Measurements from ENCODE around the gene PAM. TPM values are rescaled to one million over a fixed set of nuclear protein-coding genes. Genes with fewer than 3 reads are reported as not detected.

Gene PAM
- total and polyA plus RNA-seq, 8 donors: 27.4 to 322 (median 93.9) TPM

- H3K4me3 ChIP-seq: no peak overlapping the region
- no peak overlapping the region for H3K27ac ChIP-seq
- no peaks in the 10 kb centered on the region for H3K27me3 ChIP-seq
- TF ChIP-seq POLR2A (IDR thresholded peaks at IDR 0.05) (no peak), EP300 (IDR thresholded peaks at IDR 0.05) (no peak), POLR2AphosphoS5 (IDR thresholded peaks at IDR 0.05) (no peak)
- TF ChIP-seq, protein P1, sequence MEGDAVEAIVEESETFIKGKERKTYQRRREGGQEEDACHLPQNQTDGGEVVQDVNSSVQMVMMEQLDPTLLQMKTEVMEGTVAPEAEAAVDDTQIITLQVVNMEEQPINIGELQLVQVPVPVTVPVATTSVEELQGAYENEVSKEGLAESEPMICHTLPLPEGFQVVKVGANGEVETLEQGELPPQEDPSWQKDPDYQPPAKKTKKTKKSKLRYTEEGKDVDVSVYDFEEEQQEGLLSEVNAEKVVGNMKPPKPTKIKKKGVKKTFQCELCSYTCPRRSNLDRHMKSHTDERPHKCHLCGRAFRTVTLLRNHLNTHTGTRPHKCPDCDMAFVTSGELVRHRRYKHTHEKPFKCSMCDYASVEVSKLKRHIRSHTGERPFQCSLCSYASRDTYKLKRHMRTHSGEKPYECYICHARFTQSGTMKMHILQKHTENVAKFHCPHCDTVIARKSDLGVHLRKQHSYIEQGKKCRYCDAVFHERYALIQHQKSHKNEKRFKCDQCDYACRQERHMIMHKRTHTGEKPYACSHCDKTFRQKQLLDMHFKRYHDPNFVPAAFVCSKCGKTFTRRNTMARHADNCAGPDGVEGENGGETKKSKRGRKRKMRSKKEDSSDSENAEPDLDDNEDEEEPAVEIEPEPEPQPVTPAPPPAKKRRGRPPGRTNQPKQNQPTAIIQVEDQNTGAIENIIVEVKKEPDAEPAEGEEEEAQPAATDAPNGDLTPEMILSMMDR (IDR thresholded peaks at IDR 0.05): no peak
- no peaks in the 10 kb centered on the region for H3K9me3 ChIP-seq
- 47 to 65% (median 52%) methylated on average over 2 of the region's 2 CpGs for WGBS, 5 donors
- H3K4me1 ChIP-seq: peaks cover 0 to 35% (median 13%) of the 10 kb centered on the region in 4 donors
- intact Hi-C loops (cut with DNase I; ENCODE audit: low total_unique reads): no loop called here
- no peaks in the 10 kb centered on the region for H3K36me3 ChIP-seq
- peak in 1 of 2 donors; percentile 41 for DNase-seq
Observed at GRCh38 chr5:102811972-102812371, 56.9 kb downstream of the PAM start.

- H3K27me3 ChIP-seq: no peaks in the 10 kb centered on the region
- no peaks in the 10 kb centered on the region for H3K36me3 ChIP-seq
- intact Hi-C loops (cut with DNase I; ENCODE audit: low total_unique reads): no loop called here
Observed at GRCh38 chr5:102813740-102814139, 58.6 kb downstream of the PAM start.

DNA sequence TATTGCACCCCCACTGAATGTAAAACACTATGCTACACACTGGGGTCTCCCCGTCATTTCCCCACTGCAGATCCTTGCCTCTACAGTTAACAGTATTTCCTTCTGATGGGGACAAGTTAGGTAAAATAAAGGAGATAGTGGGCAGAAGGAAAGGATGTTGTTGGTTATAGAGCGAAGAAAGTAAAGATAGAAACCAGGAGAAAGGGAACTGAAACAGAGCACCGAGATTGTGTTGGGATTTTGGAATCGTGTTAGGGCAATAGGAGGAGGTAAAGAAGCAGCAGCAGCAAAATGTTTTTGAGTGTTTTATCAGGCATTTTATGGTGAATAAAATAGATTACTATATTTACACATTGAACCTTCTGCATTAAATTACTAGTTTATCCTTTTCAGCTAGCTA lies 60.0 kb downstream of the PAM start:
- Histone ChIP-seq H3K9me3 (no peaks in the 10 kb centered on the region), H3K4me3 (no peak overlapping the region)
- WGBS, 5 donors: 70 to 81% (median 70%) methylated on average over 4 of the region's 4 CpGs

More at GRCh38 chr5:102813740-102814139, 58.6 kb downstream of the PAM start:
- DNase-seq: no peak
- Histone ChIP-seq H3K4me3 (no peak overlapping the region), H3K4me1 (peaks cover 0 to 23% (median 9%) of the 10 kb centered on the region in 4 donors), H3K9me3 (no peaks in the 10 kb centered on the region), H3K27ac (no peak overlapping the region)
- 4 to 74% (median 47%) methylated on average over 1 of the region's 1 CpG for WGBS, 5 donors
- TF ChIP-seq POLR2A (IDR thresholded peaks at IDR 0.05) (no peak), POLR2AphosphoS5 (IDR thresholded peaks at IDR 0.05) (no peak), EP300 (IDR thresholded peaks at IDR 0.05) (no peak)
- TF ChIP-seq, protein P1 (IDR thresholded peaks at IDR 0.05): no peak

GRCh38 chr5:102815540-102816332 lies 60.6 kb downstream of the PAM start:
- Histone ChIP-seq H3K9me3 (no peaks in the 10 kb centered on the region), H3K36me3 (no peaks in the 10 kb centered on the region), H3K4me3 (no peak overlapping the region), H3K4me1 (peaks cover 0 to 23% (median 9%) of the 10 kb centered on the region in 4 donors), H3K27me3 (no peaks in the 10 kb centered on the region), H3K27ac (no peak overlapping the region)
- DNase-seq: no peak
- intact Hi-C loops (cut with DNase I; ENCODE audit: low total_unique reads): no loop called here
- 63 to 68% (median 65%) methylated on average over 3 of the region's 3 CpGs for WGBS, 5 donors
- TF ChIP-seq POLR2A (IDR thresholded peaks at IDR 0.05): no peak
- TF ChIP-seq POLR2AphosphoS5 (IDR thresholded peaks at IDR 0.05): no peak
- TF ChIP-seq, protein P1 (IDR thresholded peaks at IDR 0.05): no peak
- no peak for TF ChIP-seq EP300 (IDR thresholded peaks at IDR 0.05)

More for the DNA sequence above, 60.0 kb downstream of the PAM start:
- Histone ChIP-seq H3K4me1 (peaks cover 0 to 23% (median 9%) of the 10 kb centered on the region in 4 donors), H3K27ac (no peak overlapping the region), H3K27me3 (no peaks in the 10 kb centered on the region), H3K36me3 (no peaks in the 10 kb centered on the region)
- no peak for DNase-seq
- no peak for TF ChIP-seq POLR2A (IDR thresholded peaks at IDR 0.05)
- no peak for TF ChIP-seq EP300 (IDR thresholded peaks at IDR 0.05)
- TF ChIP-seq, protein P1 (IDR thresholded peaks at IDR 0.05): no peak
- TF ChIP-seq POLR2AphosphoS5 (IDR thresholded peaks at IDR 0.05): no peak
- intact Hi-C loops (cut with DNase I; ENCODE audit: low total_unique reads): no loop called here
